Left lung (tissue), 10 donors: ENCODE data around the gene MCRIP2. TPM values are rescaled to one million over a fixed set of nuclear protein-coding genes. Genes with fewer than 3 reads are reported as not detected.

Experiments
- ATAC-seq: fragments of 200-7000 bp; cut with Tn5 transposase; one replicate; pipeline ENCODE4 v1.9.1; 2020; ENCODE audit warnings: moderate library complexity
- DNase-seq, 4 donors: peaks; one replicate each; pipeline ENCODE4 v3.0.0-alpha.2; 2013 to 2020
- H3K27ac ChIP-seq, 2 donors: fragments of 200-600 bp; sonication (generic) in 1 of 2; one replicate each; pipeline versions ENCODE4 v1.5.0 to v1.8.0; 2020 to 2021
- H3K27me3 ChIP-seq, 2 donors: fragments of 200-600 bp; sonication (generic) in 1 of 2; one replicate each; pipeline versions ENCODE4 v1.5.0 to v1.8.0; 2020 to 2021
- H3K36me3 ChIP-seq, 2 donors: fragments of 200-600 bp; sonication (generic) in 1 of 2; one replicate each; pipeline versions ENCODE4 v1.5.0 to v1.8.0; 2020 to 2021
- H3K4me1 ChIP-seq, 2 donors: fragments of 200-600 bp; one replicate each; pipeline ENCODE4 v1.8.0; 2021
- H3K4me3 ChIP-seq, 2 donors: fragments of 200-600 bp; sonication (generic) in 1 of 2; one replicate each; pipeline versions ENCODE4 v1.5.0 to v1.8.0; 2020 to 2021; ENCODE audit warnings: mild to moderate bottlenecking in 1 of 2
- H3K9me3 ChIP-seq, 2 donors: fragments of 200-600 bp; sonication (generic) in 1 of 2; one replicate each; pipeline versions ENCODE4 v1.5.0 to v1.8.0; 2020 to 2021
- CTCF ChIP-seq, 2 donors: fragments of 200-600 bp; sonication (generic) in 1 of 2; IDR thresholded peaks; one replicate each; pipeline versions ENCODE4 v1.5.0 to v1.8.0; 2021; ENCODE audit warnings: antibody characterized with exemption in 2 of 2
- intact Hi-C, 2 donors: fragments of 100-400 bp; cut with DNase I; formaldehyde crosslinking; loops; one replicate each; pipeline versions ENCODE4 v1.11.2 to v1.14.2; 2022
- polyA plus RNA-seq, 6 donors: library from polyadenylated mRNA; unstranded; fragments of 120-200 nt; gene quantifications; one replicate each; pipeline ENCODE4 v1.2.1, GENCODE V29; 2013; ENCODE audit not compliant: insufficient read length in 6 of 6
- total RNA-seq, 2 donors: library from RNA; stranded (reverse); fragmentation: NEBNext Ultra II Directional; extraction: Animal tissue kit (Norgen Biotek cat#: 25700); gene quantifications; one replicate each; pipeline ENCODE4 v1.2.1, GENCODE V29; 2021
- donor health status: DM: no; HTN: yes; CAD: no.
- donor health status: DM: no; HTN: no; CAD: no.

Gene MCRIP2
- total and polyA plus RNA-seq, 8 donors = 6.8 to 42.5 (median 12.1) TPM

GRCh38 chr16:661184-661821 is 19.7 kb downstream of the MCRIP2 start:
- no peaks in the 10 kb centered on the region for H3K27me3 ChIP-seq
- peaks cover 0 to 30% of the 10 kb centered on the region in 2 donors for H3K36me3 ChIP-seq
- H3K4me1 ChIP-seq = peaks cover 3 to 17% of the 10 kb centered on the region in 2 donors
- intact Hi-C loops = loop anchor here in 1 of 2 donors (5.0 kb wide), 1 partner anchor 84 kb away; no protein-coding TSS in a partner anchor
- H3K9me3 ChIP-seq = no peaks in the 10 kb centered on the region
- no peak for DNase-seq
- no peak overlapping the region for H3K4me3 ChIP-seq
- ATAC-seq = no peak
- peak overlapping the region; percentile 19 to 55 for H3K27ac ChIP-seq
- no peak for TF ChIP-seq CTCF (IDR thresholded peaks at IDR 0.05)

- Histone ChIP-seq H3K36me3 (peaks cover 0 to 22% of the 10 kb centered on the region in 2 donors), H3K27me3 (no peaks in the 10 kb centered on the region), H3K9me3 (no peaks in the 10 kb centered on the region), H3K27ac (no peak overlapping the region), H3K4me3 (no peak overlapping the region), H3K4me1 (peaks cover 3 to 17% of the 10 kb centered on the region in 2 donors)
- ATAC-seq (no peak), DNase-seq (no peak)
- intact Hi-C loops = loop anchor here in 1 of 2 donors (5.0 kb wide), 1 partner anchor 85 kb away; no protein-coding TSS in a partner anchor
- no peak for TF ChIP-seq CTCF (IDR thresholded peaks at IDR 0.05)
These were observed 20.5 kb downstream of the MCRIP2 start for GRCh38 chr16:662095-662494.

GRCh38 chr16:662597-662996 is 21.0 kb downstream of the MCRIP2 start:
- H3K4me1 ChIP-seq = peaks cover 3 to 21% of the 10 kb centered on the region in 2 donors
- ATAC-seq (no peak), DNase-seq (no peak)

GRCh38 chr16:666572-666971 is 24.9 kb downstream of the MCRIP2 start:
- peaks cover 6 to 19% of the 10 kb centered on the region in 2 donors for H3K4me1 ChIP-seq
- H3K27ac ChIP-seq = no peak overlapping the region
- ATAC-seq (no peak), DNase-seq (no peak)
- no peaks in the 10 kb centered on the region for H3K27me3 ChIP-seq
- intact Hi-C loops = no loop called here
- H3K4me3 ChIP-seq = no peak overlapping the region
- no peaks in the 10 kb centered on the region for H3K9me3 ChIP-seq
- H3K36me3 ChIP-seq = peaks cover 0 to 27% of the 10 kb centered on the region in 2 donors
- no peak for TF ChIP-seq CTCF (IDR thresholded peaks at IDR 0.05)

More at GRCh38 chr16:662597-662996, 21.0 kb downstream of the MCRIP2 start:
- Histone ChIP-seq H3K4me3 (no peak overlapping the region), H3K36me3 (peaks cover 0 to 18% of the 10 kb centered on the region in 2 donors), H3K27me3 (no peaks in the 10 kb centered on the region), H3K9me3 (no peaks in the 10 kb centered on the region), H3K27ac (no peak overlapping the region)
- no peak for TF ChIP-seq CTCF (IDR thresholded peaks at IDR 0.05)
- intact Hi-C loops = loop anchor here in 1 of 2 donors (5.0 kb wide), 1 partner anchor 85 kb away; no protein-coding TSS in a partner anchor

- peaks cover 6 to 18% of the 10 kb centered on the region in 2 donors for H3K4me1 ChIP-seq
- ATAC-seq = no peak
- no peaks in the 10 kb centered on the region for H3K9me3 ChIP-seq
- peaks cover 0 to 34% of the 10 kb centered on the region in 2 donors for H3K36me3 ChIP-seq
- intact Hi-C loops = no loop called here
- H3K27ac ChIP-seq = peak overlapping the region; percentile 69 to 70
- TF ChIP-seq CTCF (IDR thresholded peaks at IDR 0.05) = no peak
- no peaks in the 10 kb centered on the region for H3K27me3 ChIP-seq
- no peak for DNase-seq
- H3K4me3 ChIP-seq = peak overlapping the region in 1 of 2 donors; percentile 83
These were observed 25.6 kb downstream of the MCRIP2 start for GRCh38 chr16:667113-667779.
